Osteoblast (primary cell): Measurements from ENCODE around the gene SDHAF3. TPM values are rescaled to one million over a fixed set of nuclear protein-coding genes. Genes with fewer than 3 reads are reported as not detected.

ENCODE experiments used
- DNase-seq: peaks from one replicate; pipeline ENCODE4 v3.0.0; 2011; ENCODE audit warnings: low spot score, mixed read lengths; ENCODE audit not compliant: insufficient read length; ENCODE audit errors: missing footprints
- H2AFZ ChIP-seq: 2 replicates; pipeline ENCODE4 v1.6.0; 2011; ENCODE audit warnings: mild to moderate bottlenecking, low read length
- H3K27ac ChIP-seq: 2 replicates; pipeline ENCODE4 v1.5.1; 2011; ENCODE audit warnings: mild to moderate bottlenecking, low read depth, low read length, moderate library complexity
- H3K27me3 ChIP-seq: 2 replicates; pipeline ENCODE4 v1.6.0; 2012; ENCODE audit warnings: mild to moderate bottlenecking, control low read depth, inconsistent platforms, low read length, moderate library complexity; ENCODE audit not compliant: insufficient read depth
- H3K36me3 ChIP-seq: 2 replicates; pipeline ENCODE4 v1.5.1; 2011; ENCODE audit warnings: mild to moderate bottlenecking, low read length, control low read depth, moderate library complexity; ENCODE audit not compliant: insufficient read depth
- H3K4me1 ChIP-seq: 2 replicates; pipeline ENCODE4 v1.5.1; 2011; ENCODE audit warnings: mild to moderate bottlenecking, low read length, control low read depth, moderate library complexity; ENCODE audit not compliant: insufficient read depth
- H3K4me2 ChIP-seq: 2 replicates; pipeline ENCODE4 v1.6.0; 2011; ENCODE audit warnings: mild to moderate bottlenecking, low read length; ENCODE audit not compliant: insufficient read depth
- H3K4me3 ChIP-seq: fragments of 200-600 bp; sonication (generic); 3 replicates; pipeline ENCODE4 v1.5.1; 2012; ENCODE audit warnings: mild to moderate bottlenecking, low read length, inconsistent platforms; ENCODE audit not compliant: insufficient read depth
- H3K79me2 ChIP-seq: 2 replicates; pipeline ENCODE4 v1.6.0; 2012; ENCODE audit warnings: mild to moderate bottlenecking, low read length, control low read depth, inconsistent platforms; ENCODE audit not compliant: insufficient read depth
- H3K9me3 ChIP-seq: 2 replicates; pipeline ENCODE4 v1.5.1; 2011; ENCODE audit warnings: low read depth, low read length, control low read depth
- H4K20me1 ChIP-seq: 2 replicates; pipeline ENCODE4 v1.6.0; 2012; ENCODE audit warnings: mild to moderate bottlenecking, low read length, control low read depth; ENCODE audit not compliant: insufficient read depth
- CTCF ChIP-seq: IDR thresholded peaks from 2 replicates; pipeline ENCODE4 v1.5.1; 2011; ENCODE audit warnings: mild to moderate bottlenecking, low read depth, low read length, moderate library complexity; ENCODE audit errors: extremely low read depth
- total RNA-seq: library from RNA; depleted of rRNA; stranded (reverse); fragments of >200 nt; gene quantifications from 2 replicates; pipeline ENCODE4 v1.2.3, GENCODE V29; 2012

SDHAF3 gene
- total RNA-seq, 1 donor, result 6.5 TPM

DNA sequence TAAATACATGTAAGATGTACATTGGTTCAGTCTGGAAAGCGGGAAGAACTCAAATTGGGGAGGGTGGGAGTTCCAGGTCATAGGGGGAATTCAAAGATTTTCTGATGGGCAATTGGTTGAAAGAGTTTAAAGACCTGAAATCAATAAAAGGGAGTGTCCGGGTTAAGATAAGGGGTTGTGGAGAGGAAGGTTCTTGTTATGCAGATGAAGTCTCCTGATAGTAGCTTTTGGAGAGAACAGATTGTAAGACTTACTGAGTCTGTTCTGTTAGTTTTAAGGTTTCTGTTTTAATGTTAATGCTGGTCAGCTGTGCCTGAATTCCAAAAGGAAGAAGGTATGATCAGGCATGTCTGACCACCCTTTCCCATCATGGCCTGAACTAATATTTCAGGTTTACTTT is 48.8 kb downstream of the SDHAF3 start:
- no peaks in the 10 kb centered on the region for H3K9me3 ChIP-seq
- H3K4me1 ChIP-seq, result no peaks in the 10 kb centered on the region
- H3K36me3 ChIP-seq, result no peaks in the 10 kb centered on the region
- no peak overlapping the region for H3K27ac ChIP-seq
- no peak for TF ChIP-seq CTCF
- H4K20me1 ChIP-seq, result no peaks in the 10 kb centered on the region
- no peak for DNase-seq
- no peak overlapping the region for H2AFZ ChIP-seq
- H3K4me3 ChIP-seq, result no peak overlapping the region
- no peak overlapping the region for H3K4me2 ChIP-seq
- no peaks in the 10 kb centered on the region for H3K79me2 ChIP-seq
- no peaks in the 10 kb centered on the region for H3K27me3 ChIP-seq

GRCh38 chr7:97167176-97167575 is 49.7 kb downstream of the SDHAF3 start:
- H4K20me1 ChIP-seq, result no peaks in the 10 kb centered on the region

DNA sequence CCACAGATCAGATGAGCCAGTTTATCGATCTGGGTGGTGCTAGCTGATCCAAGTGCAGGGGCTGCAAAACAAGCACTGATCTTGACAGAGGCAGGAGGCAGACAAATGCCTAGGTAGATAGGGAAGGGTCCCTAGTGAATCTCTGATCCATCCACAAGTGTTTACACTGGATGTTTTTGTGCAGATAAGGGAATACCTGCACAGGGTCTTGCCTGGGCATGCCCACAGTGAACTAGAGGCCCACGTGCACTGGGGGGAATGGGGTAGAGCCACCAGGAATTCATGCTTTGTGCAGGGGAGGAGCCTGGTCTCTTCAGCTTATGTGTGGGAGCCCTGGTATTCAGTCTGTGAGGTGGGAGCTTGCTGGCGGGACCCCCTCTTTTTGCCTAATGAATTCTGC is 50.3 kb downstream of the SDHAF3 start:
- no peaks in the 10 kb centered on the region for H4K20me1 ChIP-seq
- DNase-seq, result no peak
- no peaks in the 10 kb centered on the region for H3K4me1 ChIP-seq
- no peaks in the 10 kb centered on the region for H3K79me2 ChIP-seq
- no peaks in the 10 kb centered on the region for H3K36me3 ChIP-seq
- H3K4me3 ChIP-seq, result no peak overlapping the region
- H3K27me3 ChIP-seq, result no peaks in the 10 kb centered on the region
- no peaks in the 10 kb centered on the region for H3K9me3 ChIP-seq
- no peak overlapping the region for H2AFZ ChIP-seq
- no peak overlapping the region for H3K4me2 ChIP-seq
- H3K27ac ChIP-seq, result no peak overlapping the region
- TF ChIP-seq CTCF, result no peak

More at GRCh38 chr7:97167176-97167575, 49.7 kb downstream of the SDHAF3 start:
- Histone ChIP-seq H3K27ac (no peak overlapping the region), H3K36me3 (no peaks in the 10 kb centered on the region), H3K79me2 (no peaks in the 10 kb centered on the region), H2AFZ (no peak overlapping the region), H3K4me2 (no peak overlapping the region), H3K27me3 (no peaks in the 10 kb centered on the region), H3K4me3 (no peak overlapping the region), H3K9me3 (no peaks in the 10 kb centered on the region), H3K4me1 (no peaks in the 10 kb centered on the region)
- TF ChIP-seq CTCF, result no peak
- DNase-seq, result no peak

- H3K36me3 ChIP-seq, result no peaks in the 10 kb centered on the region
- no peak for DNase-seq
- no peak overlapping the region for H3K27ac ChIP-seq
- H3K27me3 ChIP-seq, result no peaks in the 10 kb centered on the region
- H3K79me2 ChIP-seq, result no peaks in the 10 kb centered on the region
- no peak overlapping the region for H2AFZ ChIP-seq
- H3K9me3 ChIP-seq, result no peaks in the 10 kb centered on the region
- H3K4me2 ChIP-seq, result no peak overlapping the region
- H3K4me1 ChIP-seq, result no peaks in the 10 kb centered on the region
- no peak for TF ChIP-seq CTCF
- no peaks in the 10 kb centered on the region for H4K20me1 ChIP-seq
- H3K4me3 ChIP-seq, result no peak overlapping the region
Measured at GRCh38 chr7:97174303-97174702, 56.8 kb downstream of the SDHAF3 start.
